Glutamatergic neuron (in vitro differentiated cells): ENCODE data around the gene CDV3. TPM values are rescaled to one million over a fixed set of nuclear protein-coding genes. Genes with fewer than 3 reads are reported as not detected.

ENCODE experiments used
- DNase-seq: peaks from one replicate; pipeline ENCODE4 v3.0.0; 2022
- H3K27ac Mint-ChIP-seq: one replicate; pipeline ENCODE4 v1.8.0; 2020; ENCODE audit warnings: mild to moderate bottlenecking, mixed read lengths, inconsistent platforms; ENCODE audit not compliant: unreplicated experiment
- H3K27me3 Mint-ChIP-seq: one replicate; pipeline ENCODE4 v1.8.0; 2020; ENCODE audit warnings: mild to moderate bottlenecking, moderate library complexity, mixed read lengths, inconsistent platforms; ENCODE audit not compliant: unreplicated experiment
- H3K36me3 Mint-ChIP-seq: one replicate; pipeline ENCODE4 v1.8.0; 2020; ENCODE audit warnings: mild to moderate bottlenecking, mixed read lengths, inconsistent platforms; ENCODE audit not compliant: unreplicated experiment
- H3K4me1 Mint-ChIP-seq: one replicate; pipeline ENCODE4 v1.8.0; 2020; ENCODE audit warnings: mild to moderate bottlenecking, low read depth, mixed read lengths, inconsistent platforms; ENCODE audit not compliant: unreplicated experiment
- H3K4me3 Mint-ChIP-seq: one replicate; pipeline ENCODE4 v1.8.0; 2020; ENCODE audit warnings: mild to moderate bottlenecking, mixed read lengths, inconsistent platforms; ENCODE audit not compliant: unreplicated experiment
- H3K9me3 Mint-ChIP-seq: one replicate; pipeline ENCODE4 v1.8.0; 2020; ENCODE audit warnings: mild to moderate bottlenecking, moderate library complexity, mixed read lengths, inconsistent platforms; ENCODE audit not compliant: unreplicated experiment
- total RNA-seq: library from RNA; stranded (reverse); fragmentation: NEBNext Ultra II Directional; extraction: Animal tissue kit (Norgen Biotek cat#: 25700); gene quantifications from one replicate; pipeline ENCODE4 v1.2.1, GENCODE V29; 2021; ENCODE audit not compliant: unreplicated experiment
- TF ChIP-seq, protein P1 (sequence below): fragments of 200-600 bp; sonication (generic); IDR thresholded peaks from one replicate; pipeline ENCODE4 v1.5.0; 2021; ENCODE audit not compliant: partially characterized antibody, unreplicated experiment

CDV3 gene
- total RNA-seq, 1 donor from 2014 or later, result 91.2 TPM

- no peak for DNase-seq
- TF ChIP-seq, protein P1, sequence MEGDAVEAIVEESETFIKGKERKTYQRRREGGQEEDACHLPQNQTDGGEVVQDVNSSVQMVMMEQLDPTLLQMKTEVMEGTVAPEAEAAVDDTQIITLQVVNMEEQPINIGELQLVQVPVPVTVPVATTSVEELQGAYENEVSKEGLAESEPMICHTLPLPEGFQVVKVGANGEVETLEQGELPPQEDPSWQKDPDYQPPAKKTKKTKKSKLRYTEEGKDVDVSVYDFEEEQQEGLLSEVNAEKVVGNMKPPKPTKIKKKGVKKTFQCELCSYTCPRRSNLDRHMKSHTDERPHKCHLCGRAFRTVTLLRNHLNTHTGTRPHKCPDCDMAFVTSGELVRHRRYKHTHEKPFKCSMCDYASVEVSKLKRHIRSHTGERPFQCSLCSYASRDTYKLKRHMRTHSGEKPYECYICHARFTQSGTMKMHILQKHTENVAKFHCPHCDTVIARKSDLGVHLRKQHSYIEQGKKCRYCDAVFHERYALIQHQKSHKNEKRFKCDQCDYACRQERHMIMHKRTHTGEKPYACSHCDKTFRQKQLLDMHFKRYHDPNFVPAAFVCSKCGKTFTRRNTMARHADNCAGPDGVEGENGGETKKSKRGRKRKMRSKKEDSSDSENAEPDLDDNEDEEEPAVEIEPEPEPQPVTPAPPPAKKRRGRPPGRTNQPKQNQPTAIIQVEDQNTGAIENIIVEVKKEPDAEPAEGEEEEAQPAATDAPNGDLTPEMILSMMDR, result no peak
- peaks cover 3% of the 10 kb centered on the region for H3K9me3 Mint-ChIP-seq
- no peak overlapping the region for H3K4me3 Mint-ChIP-seq
- no peaks in the 10 kb centered on the region for H3K36me3 Mint-ChIP-seq
- peaks cover 2% of the 10 kb centered on the region for H3K27me3 Mint-ChIP-seq
- H3K4me1 Mint-ChIP-seq, result no peaks in the 10 kb centered on the region
- H3K27ac Mint-ChIP-seq, result no peak overlapping the region
Observed at GRCh38 chr3:133568294-133569014, 5.0 kb upstream of the CDV3 start.

DNA sequence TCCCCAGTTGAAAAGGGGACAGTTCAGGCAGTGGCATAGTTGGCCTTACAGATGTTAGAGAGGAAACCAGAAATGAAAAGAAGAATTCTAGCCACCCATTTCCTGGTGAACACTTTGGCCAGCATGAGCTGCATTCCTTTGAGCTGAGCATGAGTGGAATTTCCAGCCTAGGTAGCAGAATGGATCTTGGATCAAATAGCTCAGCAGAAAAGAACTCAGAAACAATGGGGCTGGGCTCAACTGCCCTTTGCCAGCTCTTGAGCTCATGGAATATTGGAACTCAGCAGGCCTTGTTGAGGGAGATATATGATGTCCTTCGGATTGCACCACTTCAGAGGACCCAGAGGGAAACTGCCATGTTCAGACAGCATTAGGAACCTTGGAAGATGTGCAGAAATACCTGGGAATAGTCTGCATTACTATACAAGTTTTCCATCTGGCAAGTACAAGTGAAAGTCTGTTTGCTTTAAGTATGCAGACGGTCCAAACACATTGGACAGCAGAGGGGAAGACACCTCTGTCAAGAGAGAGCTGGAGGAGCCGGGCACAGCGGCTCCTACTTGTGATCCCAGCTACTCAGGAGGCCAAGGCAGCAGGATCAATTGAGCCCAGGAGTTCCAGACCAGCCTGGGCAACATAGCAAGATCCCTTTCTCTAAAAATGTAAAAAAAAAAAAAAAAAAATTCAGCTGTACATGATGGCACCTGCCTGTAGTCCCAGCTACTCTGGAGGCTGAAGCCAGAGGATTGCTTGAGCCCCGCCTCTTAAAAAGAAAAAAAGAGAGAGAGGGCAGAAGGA is 3.1 kb upstream of the CDV3 start:
- no peak for DNase-seq
- Mint-ChIP-seq H3K27ac (no peak overlapping the region), H3K4me1 (peaks cover 3% of the 10 kb centered on the region), H3K36me3 (no peaks in the 10 kb centered on the region), H3K9me3 (peaks cover 4% of the 10 kb centered on the region), H3K4me3 (no peak overlapping the region), H3K27me3 (peaks cover 2% of the 10 kb centered on the region)
- TF ChIP-seq, protein P1, result no peak

DNA sequence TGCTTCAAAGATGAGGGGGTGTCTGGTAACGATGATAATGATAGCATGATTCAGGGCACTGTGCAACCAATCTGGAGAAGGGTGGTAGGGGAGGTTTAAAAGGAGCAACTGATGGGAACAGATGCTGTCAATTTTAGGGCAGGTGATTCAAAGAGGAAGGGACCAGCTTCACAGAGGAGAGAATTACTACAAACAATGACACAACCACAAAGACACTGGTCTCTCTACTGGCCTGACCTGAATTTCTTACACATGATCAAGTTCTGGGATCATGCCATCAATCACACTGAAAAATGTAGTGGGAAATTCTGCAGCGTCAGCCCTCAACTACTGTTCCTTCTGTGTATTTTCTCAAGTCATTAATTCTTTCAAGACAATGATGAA is 2.6 kb upstream of the CDV3 start:
- H3K4me1 Mint-ChIP-seq, result peaks cover 6% of the 10 kb centered on the region

GRCh38 chr3:133572158-133573053 is 1.1 kb upstream of the CDV3 start:
- no peak for DNase-seq
- peak overlapping the region; percentile 81 for H3K4me3 Mint-ChIP-seq
- H3K9me3 Mint-ChIP-seq, result peaks cover 6% of the 10 kb centered on the region
- peaks cover 2% of the 10 kb centered on the region for H3K27me3 Mint-ChIP-seq
- H3K27ac Mint-ChIP-seq, result peak overlapping the region; percentile 53
- H3K4me1 Mint-ChIP-seq, result peaks cover 12% of the 10 kb centered on the region
- H3K36me3 Mint-ChIP-seq, result no peaks in the 10 kb centered on the region
- TF ChIP-seq, protein P1, result no peak

More for the DNA sequence above, 2.6 kb upstream of the CDV3 start:
- peaks cover 4% of the 10 kb centered on the region for H3K9me3 Mint-ChIP-seq
- no peaks in the 10 kb centered on the region for H3K36me3 Mint-ChIP-seq
- H3K4me3 Mint-ChIP-seq, result no peak overlapping the region
- no peak overlapping the region for H3K27ac Mint-ChIP-seq
- no peak for DNase-seq
- peaks cover 2% of the 10 kb centered on the region for H3K27me3 Mint-ChIP-seq
- TF ChIP-seq, protein P1, result no peak
